GM19463 (cell line): ENCODE results near the gene HMG20B.
"Not testable (repeated sequence)": the region's sequence is repeated elsewhere in the genome, so short reads cannot be mapped to it uniquely, and the experiment has no call there.

ENCODE experiments used
- ATAC-seq: cut with Tn5 transposase; IDR thresholded peaks from one replicate; pipeline ENCODE4 v1.9.1; 2021; ENCODE audit warnings: mild to moderate bottlenecking, moderate library complexity; ENCODE audit not compliant: unreplicated experiment

HMG20B gene

DNA sequence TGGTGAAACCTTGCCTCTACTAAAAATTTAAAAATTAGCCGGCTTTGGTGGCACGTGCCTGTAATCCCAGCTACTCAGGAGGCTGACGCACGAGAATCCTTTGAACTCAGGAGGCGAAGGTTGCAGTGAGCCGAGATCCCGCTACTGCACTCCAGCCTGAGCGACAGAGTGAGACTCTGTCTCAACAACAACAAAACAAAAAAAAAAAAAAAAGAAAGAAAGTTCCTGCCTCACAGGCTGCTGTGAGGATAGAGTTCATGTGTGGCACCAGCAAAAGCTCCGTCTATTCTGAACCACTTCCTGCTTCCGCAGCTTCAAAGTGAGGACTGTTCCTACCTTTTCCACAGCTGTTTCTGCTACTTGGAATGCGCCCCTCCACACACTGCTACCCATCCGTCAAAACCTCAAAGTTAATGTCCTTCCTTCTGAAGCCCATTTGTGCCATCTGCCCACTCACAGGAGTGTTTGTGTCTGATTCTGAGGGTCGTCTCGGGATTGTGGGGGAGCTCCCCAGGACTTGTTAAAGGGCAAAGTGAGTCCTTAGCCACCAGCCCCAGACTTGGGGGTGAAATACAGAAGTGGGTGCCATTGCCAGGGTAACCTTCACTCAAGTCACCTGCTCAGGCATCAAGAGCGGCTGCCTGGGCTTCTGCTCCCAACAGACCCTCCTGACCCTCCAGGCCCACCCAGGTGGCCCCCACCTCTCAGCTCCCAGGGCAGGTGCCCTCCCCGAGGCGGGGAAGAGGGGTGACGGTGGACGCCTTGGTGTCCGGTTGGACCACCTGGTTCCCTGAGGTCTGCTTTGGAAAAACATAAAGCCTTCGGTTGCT, 18.3 kb upstream of the HMG20B start:
- ATAC-seq = no peak

GRCh38 chr19:3555653-3556422, 16.9 kb upstream of the HMG20B start:
- no peak for ATAC-seq

DNA sequence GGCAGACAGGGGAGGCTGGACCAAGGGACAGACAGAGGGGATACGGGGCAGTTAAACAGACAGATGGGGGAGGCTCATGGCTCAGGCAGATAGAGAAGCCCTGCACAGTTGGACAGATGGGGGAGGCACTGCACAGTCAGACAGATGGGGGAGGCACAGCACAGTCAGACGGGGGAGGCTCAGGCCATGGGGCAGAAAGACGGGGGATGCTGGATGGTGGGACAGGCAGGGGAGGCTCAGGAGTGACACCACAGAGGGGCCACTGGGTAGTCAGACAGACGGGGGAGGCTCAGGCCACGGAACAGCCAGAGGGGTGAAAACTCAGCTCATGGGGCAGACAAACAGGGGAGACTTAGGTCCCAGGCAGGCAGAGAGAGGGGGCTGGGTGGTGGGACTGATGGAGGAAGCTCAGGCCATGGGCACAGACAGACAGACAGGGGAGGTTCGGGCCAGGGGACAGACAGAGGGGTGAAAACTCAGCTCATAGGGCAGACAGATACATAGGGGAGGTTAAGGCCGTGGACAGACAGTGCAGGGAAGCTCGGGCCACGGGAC, 16.2 kb upstream of the HMG20B start:
- ATAC-seq = no peak

DNA sequence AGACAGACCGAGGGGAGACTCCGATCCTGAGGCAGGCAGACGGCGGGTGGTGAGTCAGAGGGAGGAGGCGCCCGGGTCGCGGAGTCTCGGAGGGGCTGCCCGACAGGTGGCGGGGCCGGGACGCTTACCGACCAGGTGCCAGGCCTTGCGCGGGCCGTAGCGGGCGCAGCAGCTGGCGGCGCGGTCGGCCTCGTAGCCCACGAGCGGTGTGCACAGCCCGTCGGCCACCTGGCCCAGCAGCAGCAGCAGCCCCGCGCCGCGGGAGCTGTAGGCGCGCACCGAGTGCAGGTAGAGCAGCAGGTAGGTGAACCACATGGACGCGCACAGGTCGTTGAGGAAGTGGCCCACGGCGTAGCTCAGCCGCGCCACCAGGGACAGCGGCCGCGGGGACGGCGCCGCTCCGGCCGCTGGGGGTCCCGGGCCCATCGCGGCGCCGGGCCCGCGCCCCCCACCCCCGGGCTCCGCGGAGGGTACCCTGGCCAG, 15.7 kb upstream of the HMG20B start:
- ATAC-seq = peak; percentile 22

- ATAC-seq = peak; percentile 83
These were observed 15.1 kb upstream of the HMG20B start, which contains the start of gene MFSD12 for GRCh38 chr19:3557461-3558248. MFSD12 (minus strand) TSS chr19:3557586; CDS start chr19:3557403, 183 bp downstream.

DNA sequence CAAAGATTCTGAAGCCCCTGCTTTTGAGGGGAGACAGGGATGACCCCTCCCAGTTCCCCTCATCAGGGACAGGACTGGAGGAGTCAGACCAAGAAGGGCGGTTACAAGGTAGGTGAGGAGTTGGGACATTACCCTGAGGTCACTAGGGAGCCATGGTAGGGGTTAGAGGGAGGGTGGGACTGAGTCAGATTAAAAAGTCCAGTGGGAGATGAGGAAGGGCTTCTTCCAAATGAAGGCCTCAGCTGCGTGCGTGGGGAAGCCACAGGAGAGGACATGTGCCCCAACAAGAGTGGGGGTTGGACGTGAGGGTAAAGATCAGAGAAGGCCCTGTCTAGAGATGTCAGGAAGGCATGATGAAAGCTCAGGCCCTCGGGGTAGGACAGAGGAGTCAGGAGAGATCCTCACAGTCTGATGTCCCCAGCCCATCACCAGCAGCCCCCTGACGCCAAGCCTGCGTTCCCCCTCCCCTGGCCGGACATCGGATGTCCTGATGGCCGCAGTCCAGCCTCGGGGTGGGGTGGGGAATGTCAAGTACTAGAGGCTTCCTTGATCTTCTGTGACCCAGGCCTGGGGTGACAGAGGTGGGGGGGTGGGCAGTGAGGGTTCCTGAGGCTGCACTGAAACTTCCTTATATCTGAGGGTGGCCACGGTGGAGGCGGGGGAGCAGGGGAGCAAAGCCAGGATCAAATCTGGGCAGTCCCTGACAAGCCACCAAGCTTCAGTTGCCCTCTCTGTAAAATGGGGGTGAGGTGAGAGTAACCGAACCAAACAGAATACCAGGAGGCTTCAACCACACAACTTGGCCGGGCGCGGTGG, 8.8 kb upstream of the HMG20B start:
- no peak for ATAC-seq

DNA sequence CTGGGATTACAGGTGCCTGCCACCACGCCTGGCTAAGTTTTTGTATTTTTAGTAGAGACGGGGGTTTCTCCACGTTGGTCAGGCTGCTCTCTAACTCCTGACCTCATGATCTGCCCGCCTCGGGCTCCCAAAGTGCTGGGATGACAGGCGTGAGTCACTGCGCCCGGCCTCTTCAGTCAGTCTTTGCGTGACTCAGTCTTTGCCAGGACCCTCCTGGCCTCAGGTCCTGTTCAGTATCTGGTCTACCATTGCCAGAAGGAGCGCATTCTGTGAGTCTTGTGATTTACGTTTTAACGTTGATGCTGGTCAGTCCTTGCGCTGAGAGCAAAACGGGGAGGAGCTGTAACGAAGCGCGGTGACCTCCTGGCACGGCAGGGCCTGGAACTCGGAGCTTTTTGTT, 7.6 kb upstream of the HMG20B start:
- no peak for ATAC-seq

GRCh38 chr19:3570042-3570441, 2.7 kb upstream of the HMG20B start:
- ATAC-seq = not testable (repeated sequence)

- no peak for ATAC-seq
These were observed 2.1 kb upstream of the HMG20B start for GRCh38 chr19:3570606-3571011.

DNA sequence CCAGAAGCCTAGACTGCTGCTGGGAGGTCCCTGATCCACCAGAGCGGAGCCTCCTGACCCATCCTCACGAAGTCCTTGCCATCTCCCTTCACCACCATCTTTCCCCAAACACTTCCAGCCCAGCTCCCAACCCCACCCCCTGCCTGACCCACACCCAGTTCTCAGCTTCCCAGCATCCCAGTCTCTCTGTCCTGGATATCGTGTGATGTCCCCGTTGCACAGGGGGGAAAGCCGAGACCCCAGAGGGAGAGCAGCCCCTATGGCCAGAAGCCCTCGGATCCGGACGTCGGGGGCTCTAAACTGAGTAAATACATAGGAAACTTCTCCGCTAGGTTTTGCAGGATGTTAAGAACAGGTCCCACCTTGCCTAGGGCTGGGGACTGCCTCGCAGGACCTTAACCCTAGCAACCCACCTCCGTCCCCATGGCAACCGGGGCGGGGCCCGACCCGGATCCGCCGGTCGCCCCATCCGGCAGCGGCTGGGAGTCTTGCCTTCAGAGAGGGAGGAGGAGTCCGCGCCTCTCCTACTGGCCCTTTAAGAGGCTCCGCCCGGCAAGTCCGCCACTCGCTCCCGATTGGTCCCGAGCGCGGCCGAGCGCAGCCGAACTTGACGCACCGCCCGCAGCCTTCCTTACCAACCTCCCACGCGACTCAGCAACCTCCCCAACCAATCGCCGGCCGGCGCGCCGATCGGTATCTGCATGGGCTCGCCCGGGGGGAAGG, 451 bp upstream of the HMG20B start:
- ATAC-seq = peak; percentile 93

- ATAC-seq = no peak
These were observed 566 bp downstream of the HMG20B start for GRCh38 chr19:3573162-3573857.

DNA sequence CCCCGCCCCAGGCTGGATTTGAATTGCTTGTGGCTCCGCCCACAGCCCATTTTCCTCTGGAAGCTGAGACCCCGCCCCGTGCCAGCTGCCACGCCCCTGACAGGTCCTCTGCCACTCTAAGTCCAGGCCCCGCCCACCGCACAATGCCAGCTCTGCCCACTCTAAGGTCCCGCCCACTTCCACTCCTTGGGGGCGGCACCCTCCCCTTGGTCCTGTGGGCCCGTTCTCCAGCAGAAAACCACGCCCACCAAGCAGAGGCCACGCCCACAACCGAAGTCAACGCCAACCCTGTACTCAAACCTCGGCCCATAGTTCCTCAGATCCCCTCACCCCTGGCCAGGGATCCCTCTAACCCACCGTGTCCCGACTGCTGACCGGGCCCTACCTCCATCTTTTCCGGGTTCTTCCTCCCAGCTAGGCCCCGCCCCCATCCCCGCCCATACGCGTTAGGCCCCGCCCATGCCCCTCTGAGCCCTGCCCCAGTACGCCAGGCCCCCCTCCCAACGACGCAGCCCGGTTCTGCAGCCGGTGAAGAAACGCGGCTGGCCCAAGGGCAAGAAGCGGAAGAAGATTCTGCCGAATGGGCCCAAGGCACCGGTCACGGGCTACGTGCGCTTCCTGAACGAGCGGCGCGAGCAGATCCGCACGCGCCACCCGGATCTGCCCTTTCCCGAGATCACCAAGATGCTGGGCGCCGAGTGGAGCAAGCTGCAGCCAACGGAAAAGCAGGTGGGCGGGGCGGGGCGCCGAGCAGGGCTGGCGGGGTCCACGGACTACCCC, 1.3 kb downstream of the HMG20B start:
- no peak for ATAC-seq

DNA sequence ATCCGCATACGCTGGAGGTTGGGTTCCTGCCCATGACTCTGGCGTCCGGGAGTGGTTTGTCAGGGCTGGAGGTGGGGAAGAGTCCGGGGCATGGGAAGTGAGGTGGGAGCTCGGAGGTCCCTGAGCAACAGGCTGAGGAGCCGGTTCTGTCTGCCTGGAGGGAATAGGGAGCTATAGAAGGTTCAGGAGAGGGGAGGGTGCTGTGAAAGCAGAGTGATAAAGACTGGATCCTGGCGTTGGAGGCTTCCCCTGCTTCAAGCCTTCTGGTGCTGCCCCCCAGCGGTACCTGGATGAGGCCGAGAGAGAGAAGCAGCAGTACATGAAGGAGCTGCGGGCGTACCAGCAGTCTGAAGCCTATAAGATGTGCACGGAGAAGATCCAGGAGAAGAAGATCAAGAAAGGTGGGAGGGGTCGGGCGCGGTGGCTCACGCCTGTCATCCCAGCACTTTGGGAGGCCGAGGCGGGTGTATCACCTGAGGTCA, 2.6 kb downstream of the HMG20B start:
- no peak for ATAC-seq

DNA sequence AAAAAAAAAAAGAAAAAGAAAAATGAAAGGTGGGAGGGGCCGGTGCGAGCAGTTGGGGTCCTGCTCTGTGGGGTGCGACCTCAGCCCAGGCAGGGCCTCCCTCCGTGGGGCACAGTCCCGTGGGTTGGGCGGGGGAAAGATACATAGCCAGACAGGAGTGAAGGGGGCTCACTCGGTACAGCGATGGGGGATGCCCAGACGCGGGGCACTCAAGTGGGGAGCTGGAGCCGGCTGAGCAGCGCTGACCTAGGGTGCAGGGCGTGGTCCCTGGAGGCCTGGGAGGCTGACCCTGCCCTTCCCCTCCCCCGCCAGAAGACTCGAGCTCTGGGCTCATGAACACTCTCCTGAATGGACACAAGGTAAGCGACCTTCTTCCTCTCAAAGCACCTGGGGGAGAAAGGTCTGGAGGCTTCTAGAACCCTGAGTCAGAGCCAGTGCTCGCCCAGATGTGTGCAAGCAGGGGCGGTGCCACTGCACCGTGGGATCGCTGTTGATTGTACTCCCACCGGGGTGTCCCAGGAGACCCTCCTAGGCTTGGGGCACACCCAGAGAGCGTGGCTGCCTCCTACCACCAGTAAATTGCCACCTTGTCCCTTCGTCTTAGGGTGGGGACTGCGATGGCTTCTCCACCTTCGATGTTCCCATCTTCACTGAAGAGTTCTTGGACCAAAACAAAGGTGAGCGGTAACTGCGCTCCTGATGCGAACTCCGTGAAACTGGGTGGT, 3.4 kb downstream of the HMG20B start:
- no peak for ATAC-seq

- no peak for ATAC-seq
These were observed 4.1 kb downstream of the HMG20B start for GRCh38 chr19:3576696-3577443.

GRCh38 chr19:3577723-3578344, 5.1 kb downstream of the HMG20B start:
- ATAC-seq = no peak
